Testis (tissue), 3 donors: ENCODE measurements around the gene FHOD1. TPM values are rescaled to one million over a fixed set of nuclear protein-coding genes. Genes with fewer than 3 reads are reported as not detected.
A peak's percentile ranks its signal among the peaks of the same experiment; 100 is the strongest.

Experiments used
- DNase-seq: peaks from one replicate; pipeline ENCODE4 v3.0.0-alpha.2; 2019
- H3K27ac ChIP-seq, 2 donors: fragments of 200-600 bp; sonication (generic); one replicate each; pipeline ENCODE4 v1.5.1; 2019
- H3K27me3 ChIP-seq: fragments of 200-600 bp; sonication (generic); one replicate; pipeline ENCODE4 v1.5.1; 2019
- H3K36me3 ChIP-seq: fragments of 200-600 bp; sonication (generic); one replicate; pipeline ENCODE4 v1.5.1; 2017; ENCODE audit warnings: low read depth; ENCODE audit errors: missing control alignments
- H3K4me1 ChIP-seq: fragments of 200-600 bp; sonication (generic); one replicate; pipeline ENCODE4 v1.5.1; 2019
- H3K4me3 ChIP-seq, 2 donors: fragments of 200-600 bp; sonication (generic); one replicate each; pipeline ENCODE4 v1.5.1; 2017 to 2019
- H3K9me3 ChIP-seq: fragments of 200-600 bp; sonication (generic); one replicate; pipeline ENCODE4 v1.5.1; 2017
- POLR2A ChIP-seq: fragments of 450-650 bp; IDR thresholded peaks from one replicate; pipeline ENCODE4 v1.6.1; 2017; ENCODE audit warnings: antibody characterized with exemption, mild to moderate bottlenecking, moderate library complexity
- WGBS, 2 donors: methylation state at CpG; one replicate each; pipeline ENCODE4 v1.1.5; 2018; 5-methylcytosine and 5-hydroxymethylcytosine counted together
- intact Hi-C: fragments of 100-400 bp; cut with DNase I; formaldehyde crosslinking; loops from one replicate; pipeline ENCODE4 v1.15.1; 2023; ENCODE audit warnings: low total_unique reads
- polyA plus RNA-seq: library from polyadenylated mRNA; stranded (reverse); fragments of 350-450 nt; fragmentation: Illumina TruSeq; extraction: RNeasy Lipid Tissue Mini Kit (QIAGEN cat#74804); gene quantifications from one replicate; pipeline ENCODE4 v1.2.3, GENCODE V29; 2014; ENCODE audit warnings: low read depth, low replicate concordance; ENCODE audit not compliant: insufficient read depth
- total RNA-seq, 2 donors: library from RNA; depleted of rRNA; stranded (reverse); fragments of >200 nt; gene quantifications; one replicate each; pipeline ENCODE4 v1.2.3, GENCODE V29; 2016
- TF ChIP-seq, protein P1 (sequence below), 3 experiments: fragments of 450-650 bp in 2 of 3; fragments of 200-600 bp in 1 of 3; sonication (generic) in 1 of 3; IDR thresholded peaks; one replicate each; pipeline ENCODE4 v1.5.1; 2016 to 2019; ENCODE audit warnings: antibody characterized with exemption in 3 of 3, mild to moderate bottlenecking in 2 of 3, moderate library complexity in 1 of 3

FHOD1 gene
- total and polyA plus RNA-seq, 3 donors from 2014 or later: 17.0 to 40.0 (median 28.8) TPM

DNA sequence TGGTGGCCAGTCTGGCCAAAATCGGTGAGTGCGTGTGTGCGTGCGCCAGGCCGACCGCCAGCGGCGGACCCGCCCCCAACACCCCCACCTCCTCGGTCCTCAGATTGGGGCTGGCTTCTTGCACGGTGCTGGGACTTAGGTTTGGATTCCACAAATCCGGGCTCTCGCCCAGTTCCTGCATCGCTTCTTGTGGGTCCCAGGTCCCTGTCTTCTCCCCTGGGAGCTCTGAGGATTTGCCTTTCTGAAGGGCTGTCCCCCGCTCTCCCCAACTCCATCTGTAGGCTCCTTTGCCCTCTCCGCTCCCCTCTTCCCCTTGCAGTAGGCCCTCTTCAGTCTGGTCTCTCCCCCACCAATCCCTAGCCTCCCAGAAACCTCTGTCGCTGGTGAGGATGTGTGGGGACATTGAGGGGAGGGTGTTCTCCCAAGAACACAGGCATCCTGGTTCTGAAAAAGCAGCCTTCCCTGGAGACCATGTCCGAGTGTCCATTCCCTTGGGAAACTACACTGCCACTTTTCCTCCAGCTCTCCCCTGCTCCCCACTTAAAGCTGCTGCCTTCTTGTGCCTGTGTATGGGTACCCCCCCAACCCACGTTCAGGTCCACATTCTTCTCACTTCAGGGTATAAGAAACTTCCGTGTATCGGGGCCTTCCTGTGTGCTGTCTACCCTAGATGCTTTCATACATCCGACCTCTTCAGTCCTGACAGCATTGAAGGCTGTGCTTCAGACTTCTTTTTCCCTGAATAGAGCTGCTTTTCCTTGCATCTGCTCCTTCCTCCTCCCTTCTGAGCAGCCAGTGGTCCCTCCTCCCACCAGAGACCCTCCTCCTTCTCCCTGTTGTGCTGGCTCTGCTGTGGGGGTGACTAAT, 2.1 kb upstream of the FHOD1 start:
- DNase-seq: no peak
- peak overlapping the region; percentile 54 to 59 for H3K4me3 ChIP-seq
- H3K9me3 ChIP-seq: no peaks in the 10 kb centered on the region
- H3K36me3 ChIP-seq: no peaks in the 10 kb centered on the region
- TF ChIP-seq POLR2A: no peak
- TF ChIP-seq, protein P1, sequence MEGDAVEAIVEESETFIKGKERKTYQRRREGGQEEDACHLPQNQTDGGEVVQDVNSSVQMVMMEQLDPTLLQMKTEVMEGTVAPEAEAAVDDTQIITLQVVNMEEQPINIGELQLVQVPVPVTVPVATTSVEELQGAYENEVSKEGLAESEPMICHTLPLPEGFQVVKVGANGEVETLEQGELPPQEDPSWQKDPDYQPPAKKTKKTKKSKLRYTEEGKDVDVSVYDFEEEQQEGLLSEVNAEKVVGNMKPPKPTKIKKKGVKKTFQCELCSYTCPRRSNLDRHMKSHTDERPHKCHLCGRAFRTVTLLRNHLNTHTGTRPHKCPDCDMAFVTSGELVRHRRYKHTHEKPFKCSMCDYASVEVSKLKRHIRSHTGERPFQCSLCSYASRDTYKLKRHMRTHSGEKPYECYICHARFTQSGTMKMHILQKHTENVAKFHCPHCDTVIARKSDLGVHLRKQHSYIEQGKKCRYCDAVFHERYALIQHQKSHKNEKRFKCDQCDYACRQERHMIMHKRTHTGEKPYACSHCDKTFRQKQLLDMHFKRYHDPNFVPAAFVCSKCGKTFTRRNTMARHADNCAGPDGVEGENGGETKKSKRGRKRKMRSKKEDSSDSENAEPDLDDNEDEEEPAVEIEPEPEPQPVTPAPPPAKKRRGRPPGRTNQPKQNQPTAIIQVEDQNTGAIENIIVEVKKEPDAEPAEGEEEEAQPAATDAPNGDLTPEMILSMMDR (IDR thresholded peaks at IDR 0.05): no peak
- 19 to 29% methylated on average over 12 to 17 of the region's 22 CpGs for WGBS, 2 donors
- H3K27ac ChIP-seq: no peak overlapping the region
- no peaks in the 10 kb centered on the region for H3K27me3 ChIP-seq
- intact Hi-C loops: no loop called here
- H3K4me1 ChIP-seq: peaks cover 19% of the 10 kb centered on the region

DNA sequence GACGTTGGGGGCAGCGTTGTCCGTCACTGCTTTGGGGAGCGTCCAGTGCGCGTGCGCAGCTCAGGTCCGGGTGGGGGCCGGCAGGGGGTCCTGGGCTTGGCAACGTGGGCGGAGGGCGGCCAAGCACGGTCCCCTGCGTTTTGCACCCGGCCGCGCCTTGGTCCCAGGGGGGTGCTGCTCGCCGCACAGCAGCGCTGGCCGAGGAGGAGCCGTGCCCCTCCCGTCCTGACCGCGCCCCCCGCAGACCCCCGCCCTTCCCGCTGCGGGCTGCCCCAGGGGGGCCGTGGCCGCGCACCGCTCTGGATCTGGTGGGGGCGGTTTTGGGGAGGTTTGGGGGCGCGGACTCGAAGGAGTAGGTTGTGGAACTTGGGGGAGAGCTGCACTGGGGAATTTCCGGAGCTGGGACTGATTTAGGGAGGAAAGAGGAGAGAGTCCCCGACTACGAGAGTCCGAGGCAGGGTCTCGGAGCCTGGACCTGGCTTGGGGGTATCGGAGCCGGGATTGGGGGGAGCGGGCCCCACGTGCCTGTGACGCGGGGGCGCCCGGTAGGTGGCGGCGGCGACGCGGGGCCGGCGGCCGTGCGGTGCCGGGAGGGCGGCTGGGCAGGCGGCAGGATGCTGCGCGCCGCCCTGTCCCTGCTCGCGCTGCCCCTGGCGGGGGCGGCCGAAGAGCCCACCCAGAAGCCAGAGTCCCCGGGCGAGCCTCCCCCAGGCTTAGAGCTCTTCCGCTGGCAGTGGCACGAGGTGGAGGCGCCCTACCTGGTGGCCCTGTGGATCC, 1.3 kb upstream of the FHOD1 start, which contains the start of gene SLC9A5:
Gene SLC9A5 (plus strand): TSS at position 579 of the 777 bp plus-strand sequence. CDS start 36 bp downstream, at position 615.
- no peaks in the 10 kb centered on the region for H3K9me3 ChIP-seq
- DNase-seq: no peak
- intact Hi-C loops: no loop called here
- 0% methylated on average over 5 to 75 of the region's 75 CpGs for WGBS, 2 donors
- H3K4me1 ChIP-seq: peaks cover 27% of the 10 kb centered on the region
- peak within 1 kb of the TSS in 1 of 2 donors; percentile 59 for H3K27ac ChIP-seq
- H3K27me3 ChIP-seq: no peaks in the 10 kb centered on the region
- TF ChIP-seq, protein P1 (IDR thresholded peaks at IDR 0.05): peak in 1 of 3 experiments; percentile 17
- no peak for TF ChIP-seq POLR2A
- peak within 1 kb of the TSS; percentile 74 to 76 for H3K4me3 ChIP-seq
- H3K36me3 ChIP-seq: no peaks in the 10 kb centered on the region

DNA sequence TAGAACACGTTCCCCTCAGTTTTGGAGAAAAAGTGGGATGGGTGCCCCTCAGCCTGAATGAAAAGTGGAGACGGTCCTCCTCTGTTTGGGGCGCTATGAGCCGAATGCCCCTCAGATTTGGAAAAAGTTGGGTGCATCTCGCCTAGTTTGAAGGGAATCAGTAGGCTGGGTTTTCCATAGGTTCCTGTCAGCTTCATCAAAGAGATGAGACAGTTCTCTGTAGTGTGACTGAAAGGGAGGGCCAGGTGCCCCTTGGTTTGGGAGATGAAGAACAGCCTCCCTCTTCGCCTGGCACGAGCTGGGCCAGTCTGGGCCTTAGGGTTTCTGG, 756 bp upstream of the FHOD1 start:
- no peaks in the 10 kb centered on the region for H3K27me3 ChIP-seq
- TF ChIP-seq, protein P1 (IDR thresholded peaks at IDR 0.05): no peak
- no peak for TF ChIP-seq POLR2A
- peak overlapping the region in 1 of 2 donors; percentile 59 for H3K27ac ChIP-seq
- H3K4me3 ChIP-seq: peak overlapping the region; percentile 54 to 59
- H3K36me3 ChIP-seq: no peaks in the 10 kb centered on the region
- no peaks in the 10 kb centered on the region for H3K9me3 ChIP-seq
- intact Hi-C loops: no loop called here
- 3% methylated on average over 5 to 7 of the region's 7 CpGs for WGBS, 2 donors
- H3K4me1 ChIP-seq: peaks cover 27% of the 10 kb centered on the region
- no peak for DNase-seq

DNA sequence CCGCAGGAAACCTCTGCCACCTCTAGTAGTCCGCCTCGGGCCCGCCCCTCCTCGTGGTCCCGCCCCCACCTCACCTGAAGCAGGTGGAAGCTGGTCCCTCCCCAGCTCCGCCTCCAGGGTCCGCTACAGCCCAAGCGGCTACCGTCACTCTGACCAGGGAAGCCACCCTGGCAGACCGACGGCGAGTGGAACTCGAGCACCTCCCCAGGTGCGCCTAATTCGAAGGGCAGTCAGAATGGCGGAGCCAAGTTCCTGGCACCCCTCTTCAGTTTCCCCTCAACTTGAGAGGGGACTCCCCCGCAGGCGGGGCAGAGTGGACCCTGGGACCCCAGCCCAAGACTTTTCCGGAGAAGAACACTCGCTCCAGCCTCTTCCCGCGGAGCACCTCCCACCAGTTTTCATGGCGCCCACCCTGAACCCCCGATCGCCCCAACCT, 507 bp downstream of the FHOD1 start:
- intact Hi-C loops: no loop called here
- H3K36me3 ChIP-seq: no peaks in the 10 kb centered on the region
- H3K27ac ChIP-seq: peak overlapping the region; percentile 68 to 87
- no peak for DNase-seq
- peak overlapping the region; percentile 74 to 76 for H3K4me3 ChIP-seq
- no peaks in the 10 kb centered on the region for H3K9me3 ChIP-seq
- TF ChIP-seq, protein P1 (IDR thresholded peaks at IDR 0.05): no peak
- TF ChIP-seq POLR2A: no peak
- peaks cover 31% of the 10 kb centered on the region for H3K4me1 ChIP-seq
- 0% methylated on average over 6 to 26 of the region's 26 CpGs for WGBS, 2 donors
- no peaks in the 10 kb centered on the region for H3K27me3 ChIP-seq
